ENCODE data around the gene STK38L.

Gene STK38L

DNA sequence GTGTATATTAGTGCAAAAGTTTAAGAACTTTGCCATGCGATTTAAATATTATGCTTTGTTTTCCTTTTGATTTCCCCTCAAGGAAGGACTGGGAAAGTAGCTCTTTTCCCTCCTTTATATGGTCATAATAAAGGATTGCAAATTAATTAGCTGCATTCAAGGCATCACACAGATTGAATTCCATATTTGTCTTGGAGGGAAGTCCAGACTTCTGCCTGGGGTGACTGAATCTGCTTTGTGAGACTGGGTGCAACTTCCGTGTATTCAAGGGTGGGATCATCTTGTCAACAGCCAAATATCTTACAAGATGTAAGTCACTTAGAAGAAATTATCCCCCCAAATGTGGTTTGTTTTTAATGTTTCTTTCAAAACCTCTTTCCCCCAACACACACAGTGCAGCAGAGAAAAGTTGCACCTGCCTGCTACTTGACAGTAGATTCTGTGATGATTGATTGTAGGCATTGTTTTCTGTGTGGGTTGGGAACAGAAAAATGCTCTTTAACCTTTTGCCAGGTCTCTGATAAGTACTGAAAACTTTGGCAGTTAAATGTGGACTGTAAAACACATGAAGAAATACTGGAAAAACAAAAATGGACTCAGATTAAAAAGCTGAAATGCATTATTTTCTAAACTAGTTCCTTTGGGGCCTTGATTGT lies 28.4 kb downstream of the STK38L start:
- H3K27ac ChIP-seq, result peak overlapping the region in 6 of 21 experiments; percentile 8 to 38 (median 26)

GRCh38 chr12:27273114-27273513 lies 29.0 kb downstream of the STK38L start:
- Histone ChIP-seq H3K27ac (peak overlapping the region in 4 of 21 experiments; percentile 8 to 38 (median 33)), H3K4me3 (no peak overlapping the region)

More for the DNA sequence above, 28.4 kb downstream of the STK38L start:
- no peak overlapping the region for H3K4me3 ChIP-seq

DNA sequence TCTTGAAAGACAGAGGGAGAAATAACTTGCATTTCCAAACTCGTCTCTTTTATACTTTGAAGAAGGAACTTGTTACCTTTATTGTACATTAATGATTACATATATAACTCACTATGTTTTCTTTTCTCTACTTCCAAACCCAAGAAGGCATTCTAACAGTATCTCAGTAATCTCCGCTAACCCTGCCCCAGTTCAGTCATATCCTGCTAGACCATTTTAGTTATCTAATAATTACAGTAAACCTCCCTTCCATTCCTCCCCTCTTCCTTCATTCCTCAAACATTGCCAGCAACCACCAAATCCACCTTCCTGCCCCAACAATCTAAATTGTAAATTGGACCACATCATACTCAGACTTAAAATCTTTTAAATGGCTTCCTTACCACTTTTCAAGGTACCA lies 30.6 kb downstream of the STK38L start:
- H3K27ac ChIP-seq, result no peak overlapping the region
- no peak overlapping the region for H3K4me3 ChIP-seq

GRCh38 chr12:27276275-27276674 lies 32.2 kb downstream of the STK38L start:
- Histone ChIP-seq H3K4me3 (no peak overlapping the region), H3K27ac (no peak overlapping the region)

GRCh38 chr12:27277846-27278260 lies 33.8 kb downstream of the STK38L start:
- peak overlapping the region in 6 of 21 experiments; percentile 8 to 61 (median 38) for H3K27ac ChIP-seq

GRCh38 chr12:27279826-27280225 lies 35.7 kb downstream of the STK38L start:
- Histone ChIP-seq H3K4me3 (no peak overlapping the region), H3K27ac (no peak overlapping the region)

More at GRCh38 chr12:27277846-27278260, 33.8 kb downstream of the STK38L start:
- no peak overlapping the region for H3K4me3 ChIP-seq

GRCh38 chr12:27280412-27280811 lies 36.3 kb downstream of the STK38L start:
- Histone ChIP-seq H3K4me3 (no peak overlapping the region), H3K27ac (no peak overlapping the region)

DNA sequence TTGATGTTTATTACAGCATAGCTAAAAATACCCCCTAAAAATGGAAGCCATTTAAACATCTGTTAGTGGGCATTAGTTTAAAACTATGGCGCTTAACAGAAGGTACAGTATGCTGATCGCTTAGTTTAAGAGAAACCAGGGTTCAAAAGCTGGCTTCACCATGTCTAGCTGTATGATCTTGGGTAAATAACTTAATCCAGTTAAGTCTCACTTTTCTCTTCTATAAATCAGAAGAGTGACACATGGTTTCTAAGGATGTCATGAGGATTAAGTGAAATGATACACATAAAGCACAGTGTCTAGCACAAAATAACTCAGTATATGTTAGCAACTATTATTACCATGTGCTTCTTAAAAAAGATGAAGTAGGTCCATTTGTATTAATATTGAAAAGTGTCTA lies 38.7 kb downstream of the STK38L start:
- Histone ChIP-seq H3K27ac (no peak overlapping the region), H3K4me3 (no peak overlapping the region)

DNA sequence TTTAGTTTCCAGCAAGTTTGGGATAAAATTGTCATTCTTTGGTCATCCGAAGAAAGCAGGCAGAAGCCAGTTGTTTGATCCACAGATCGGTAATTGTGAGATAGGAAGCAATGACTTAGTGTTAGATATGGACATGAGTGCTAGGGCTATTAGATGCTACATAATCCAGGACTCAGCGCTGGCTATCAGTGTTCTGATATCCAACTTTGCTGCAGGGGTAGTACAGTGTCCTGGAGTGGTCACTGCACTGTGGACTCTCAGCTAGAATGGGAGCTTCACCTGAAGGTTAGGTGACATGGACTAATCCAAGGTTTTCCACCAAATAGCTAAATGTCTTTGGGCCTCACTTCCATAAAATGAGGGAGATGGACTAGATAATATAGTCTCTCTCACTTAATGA lies 39.9 kb downstream of the STK38L start:
- H3K27ac ChIP-seq, result peak overlapping the region in 5 of 21 experiments; percentile 20 to 57 (median 34)
- no peak overlapping the region for H3K4me3 ChIP-seq

DNA sequence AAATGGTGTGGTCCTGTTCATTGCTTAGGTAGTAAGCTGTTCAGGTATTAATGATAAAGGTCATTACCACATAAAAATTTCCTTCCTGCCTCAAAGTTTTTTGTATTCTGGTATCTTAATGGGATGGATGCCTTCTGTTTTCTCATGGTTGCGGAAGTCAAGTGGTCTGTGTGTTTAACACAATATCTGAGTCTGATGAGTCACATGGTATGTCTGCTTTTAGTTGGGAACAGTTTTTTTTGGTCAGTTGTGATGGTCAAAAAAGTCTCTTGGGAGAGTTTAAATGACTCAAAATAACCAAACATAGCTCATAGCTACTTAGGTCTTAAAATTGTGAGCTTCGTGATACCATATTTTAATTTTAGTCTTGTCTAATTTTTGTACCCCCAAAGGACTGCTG lies 40.7 kb downstream of the STK38L start:
- Histone ChIP-seq H3K27ac (peak overlapping the region in 8 of 21 experiments; percentile 15 to 78 (median 31)), H3K4me3 (no peak overlapping the region)

DNA sequence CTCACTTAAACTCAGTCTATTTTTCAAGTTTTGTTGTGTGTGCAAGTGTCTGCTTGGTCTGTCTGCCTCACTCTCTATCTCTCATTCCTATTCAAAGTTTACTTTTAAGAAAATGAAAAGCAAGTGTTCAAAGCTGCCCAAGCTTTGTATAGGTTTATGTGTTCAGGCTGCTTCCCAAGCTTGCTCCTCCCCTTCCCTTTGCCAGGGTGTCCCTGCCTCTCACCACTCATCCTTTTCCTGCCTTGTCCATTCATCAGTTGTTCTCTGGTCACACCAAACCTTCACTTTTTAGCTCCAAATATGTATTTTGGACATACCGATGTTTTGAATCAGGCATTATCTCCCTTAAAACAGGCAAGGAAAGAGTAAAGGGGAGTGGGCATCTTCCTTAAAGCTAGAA lies 41.3 kb downstream of the STK38L start:
- Histone ChIP-seq H3K27ac (peak overlapping the region in 10 of 21 experiments; percentile 2 to 78 (median 30)), H3K4me3 (no peak overlapping the region)

GRCh38 chr12:27289414-27289813 lies 45.3 kb downstream of the STK38L start:
- H3K27ac ChIP-seq, result no peak overlapping the region
- H3K4me3 ChIP-seq, result no peak overlapping the region

DNA sequence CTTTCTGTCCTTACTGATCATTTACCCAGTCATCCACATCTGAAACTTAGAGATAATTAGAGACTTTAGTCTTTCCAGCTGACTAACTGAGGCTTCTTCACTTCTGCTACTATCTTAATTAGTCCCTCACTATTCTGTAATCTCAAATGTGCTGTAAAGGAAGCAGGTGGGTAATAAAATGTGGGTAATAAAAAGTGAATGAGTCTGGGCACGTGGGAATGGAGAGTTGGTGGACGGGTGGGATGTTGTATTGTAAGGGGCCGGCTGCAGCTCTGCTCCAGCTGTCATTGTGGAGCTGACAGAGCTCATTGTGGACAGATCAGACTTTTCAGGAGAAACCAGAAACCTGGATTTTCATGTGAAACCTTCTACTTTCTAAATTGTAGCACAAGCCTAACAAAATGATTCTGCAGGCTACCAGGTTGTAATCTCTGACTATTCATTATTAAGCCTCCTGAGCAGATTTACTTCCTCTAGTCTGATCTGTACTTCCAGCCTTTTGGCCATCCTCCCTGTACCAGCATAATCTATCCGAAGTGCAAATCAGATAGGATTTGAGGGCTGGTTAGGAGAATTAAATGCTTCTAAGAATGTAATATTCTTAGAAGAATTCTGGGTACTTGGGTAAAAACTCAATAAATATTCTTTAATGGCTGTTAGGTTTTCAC lies 46.5 kb downstream of the STK38L start:
- H3K4me3 ChIP-seq, result no peak overlapping the region
- no peak overlapping the region for H3K27ac ChIP-seq

GRCh38 chr12:27291862-27292261 lies 47.8 kb downstream of the STK38L start:
- H3K27ac ChIP-seq, result no peak overlapping the region

DNA sequence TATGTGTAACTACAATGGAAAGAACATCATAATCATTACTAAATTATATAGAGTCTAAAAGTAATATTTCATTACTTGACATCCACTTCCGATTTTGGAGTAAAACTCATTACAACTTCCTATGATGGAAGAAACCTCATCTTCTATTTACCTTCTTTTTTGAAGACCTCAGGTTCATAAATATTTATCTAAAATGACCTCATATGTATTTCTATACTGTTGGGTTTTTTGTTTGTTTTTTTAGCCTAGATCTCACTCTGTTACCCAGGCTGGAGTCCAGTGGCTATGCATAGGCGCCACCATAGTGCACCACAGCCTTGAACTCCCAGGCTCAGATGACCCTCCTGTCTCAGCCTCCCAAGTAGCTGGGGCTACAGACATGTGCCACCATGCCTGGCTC lies 48.6 kb downstream of the STK38L start:
- peak overlapping the region in 1 of 21 experiments; percentile 41 for H3K27ac ChIP-seq
- H3K4me3 ChIP-seq, result no peak overlapping the region

More at GRCh38 chr12:27291862-27292261, 47.8 kb downstream of the STK38L start:
- no peak overlapping the region for H3K4me3 ChIP-seq

- peak overlapping the region in 1 of 21 experiments; percentile 41 for H3K27ac ChIP-seq
- no peak overlapping the region for H3K4me3 ChIP-seq
Observed at GRCh38 chr12:27293463-27293862, 49.4 kb downstream of the STK38L start.

DNA sequence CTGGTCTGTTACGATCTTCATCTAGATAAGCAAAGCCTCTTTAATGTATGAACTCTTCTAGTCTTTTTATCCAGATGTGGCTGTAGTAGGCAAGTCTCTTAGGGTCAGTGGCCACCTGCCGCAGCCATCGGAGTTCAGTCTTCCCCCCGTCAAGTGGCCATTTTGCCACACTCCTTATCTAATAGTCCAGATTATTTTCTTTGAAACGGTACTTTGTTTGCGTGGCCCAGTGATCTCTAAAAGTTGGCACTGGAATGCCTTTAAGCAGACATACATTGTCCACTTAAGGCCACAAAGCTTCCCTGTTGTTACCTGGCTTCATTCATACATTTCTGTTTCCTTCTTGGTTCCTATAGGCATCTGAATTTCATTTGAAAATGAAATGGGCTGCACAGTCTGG lies 52.6 kb downstream of the STK38L start:
- H3K4me3 ChIP-seq, result no peak overlapping the region
- no peak overlapping the region for H3K27ac ChIP-seq

DNA sequence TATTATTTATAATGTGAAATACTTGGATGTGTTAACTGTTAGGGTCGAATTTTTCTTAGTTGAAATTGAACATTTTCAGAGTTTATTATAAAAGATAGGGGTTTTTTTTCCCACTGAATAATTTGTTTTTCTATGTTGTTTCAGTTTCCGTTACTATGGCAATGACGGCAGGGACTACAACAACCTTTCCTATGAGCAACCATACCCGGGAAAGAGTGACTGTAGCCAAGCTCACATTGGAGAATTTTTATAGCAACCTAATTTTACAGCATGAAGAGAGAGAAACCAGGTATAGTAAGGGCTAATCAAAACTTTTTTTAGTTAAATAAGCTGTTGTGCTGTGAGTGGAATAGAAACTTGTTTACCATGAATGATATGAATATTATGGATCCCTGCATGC lies 53.5 kb downstream of the STK38L start:
- no peak overlapping the region for H3K27ac ChIP-seq
- no peak overlapping the region for H3K4me3 ChIP-seq

DNA sequence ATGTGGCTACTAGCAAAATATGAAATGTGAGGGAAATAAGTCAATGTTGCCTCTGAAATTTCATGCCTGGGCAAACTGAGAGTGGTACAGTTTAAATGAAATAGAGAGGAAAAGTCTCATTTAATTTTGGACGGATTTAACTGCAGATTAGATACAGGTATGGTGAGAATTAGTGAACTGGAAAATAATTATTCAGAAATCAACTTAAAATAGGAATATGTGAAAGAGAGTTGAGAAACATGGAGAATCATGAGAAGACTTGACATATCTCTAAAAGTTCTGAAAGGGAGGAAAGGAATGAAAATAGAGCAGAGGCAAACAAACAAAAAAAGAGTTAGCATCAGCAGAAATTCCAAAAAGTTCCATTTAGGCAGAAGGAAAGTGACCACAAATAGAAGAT lies 55.0 kb downstream of the STK38L start:
- Histone ChIP-seq H3K4me3 (no peak overlapping the region), H3K27ac (no peak overlapping the region)

DNA sequence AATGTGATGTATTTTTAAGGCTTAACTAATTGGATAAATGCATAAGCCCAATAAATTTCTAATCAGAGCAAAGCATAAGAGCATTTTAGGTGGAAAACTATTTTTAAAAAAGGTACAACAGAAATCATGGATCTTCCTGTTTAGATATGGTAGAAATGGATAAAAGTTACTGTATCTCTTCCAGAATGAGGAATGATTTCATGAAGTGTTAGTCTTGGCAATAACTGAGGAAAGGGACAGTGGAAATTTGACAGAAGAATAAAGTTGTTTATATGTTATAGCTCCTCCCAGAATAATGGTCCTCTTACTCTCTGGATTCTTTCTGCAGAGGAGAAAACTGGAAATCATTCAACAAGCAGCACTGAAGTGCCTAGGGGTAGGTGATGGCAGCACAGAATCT lies 56.1 kb downstream of the STK38L start:
- no peak overlapping the region for H3K27ac ChIP-seq

More for the DNA sequence above, 56.1 kb downstream of the STK38L start:
- H3K4me3 ChIP-seq, result no peak overlapping the region
